GM21737 (cell line): ENCODE data around the gene PDE4D.
"Not testable (repeated sequence)": the region's sequence is repeated elsewhere in the genome, so short reads cannot be mapped to it uniquely, and the experiment has no call there.

Experiments used
- ATAC-seq: cut with Tn5 transposase; IDR thresholded peaks from one replicate; pipeline ENCODE4 v1.9.1; 2021; ENCODE audit warnings: mild to moderate bottlenecking, moderate library complexity; ENCODE audit not compliant: unreplicated experiment

Gene PDE4D

GRCh38 chr5:59317023-59317773, 576.3 kb downstream of the PDE4D start:
- ATAC-seq: no peak

- ATAC-seq: no peak
Measured at GRCh38 chr5:59312223-59312622, 581.3 kb downstream of the PDE4D start.

GRCh38 chr5:59308685-59309084, 584.8 kb downstream of the PDE4D start:
- not testable (repeated sequence) for ATAC-seq

DNA sequence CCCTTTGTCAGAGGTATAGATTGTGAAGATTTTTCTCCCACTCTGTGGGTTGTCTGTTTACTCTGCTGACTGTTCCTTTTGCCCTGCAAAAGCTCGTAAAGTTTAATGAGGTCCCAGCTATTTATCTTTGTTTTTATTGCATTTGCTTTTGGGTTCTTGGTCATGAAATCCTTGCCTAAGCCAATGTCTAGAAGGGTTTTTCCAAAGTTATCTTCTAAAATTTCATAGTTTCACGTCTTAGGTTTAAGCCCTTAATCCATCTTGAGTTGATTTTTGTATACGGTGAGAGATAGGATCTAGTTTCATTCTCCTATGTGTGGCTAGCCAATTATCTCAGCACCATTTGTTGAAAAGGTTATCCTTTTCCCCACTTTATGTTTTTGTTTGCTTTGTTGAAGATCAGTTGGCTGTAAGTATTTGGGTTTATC, 590.2 kb downstream of the PDE4D start:
- not testable (repeated sequence) for ATAC-seq

GRCh38 chr5:59302509-59302908, 591.0 kb downstream of the PDE4D start:
- ATAC-seq: not testable (repeated sequence)

DNA sequence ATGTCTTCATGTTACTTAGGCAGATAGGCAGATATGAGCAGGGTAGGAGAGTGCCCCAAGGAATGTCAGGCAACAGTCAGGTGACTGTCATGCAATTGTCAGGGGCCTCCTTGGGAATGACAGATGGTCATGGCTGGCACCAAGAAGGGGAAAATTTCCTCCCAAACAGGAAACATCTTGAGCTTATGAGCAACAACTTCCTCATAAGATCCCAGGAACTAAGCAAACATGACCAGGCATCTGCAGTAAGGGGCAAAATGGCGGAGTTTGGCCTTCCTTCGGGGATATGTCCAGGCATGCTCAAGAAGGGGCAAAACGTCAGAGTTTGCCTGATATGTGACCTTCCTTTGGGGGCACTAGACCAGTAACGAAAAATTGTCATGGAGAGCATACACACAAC, 591.8 kb downstream of the PDE4D start:
- ATAC-seq: no peak

DNA sequence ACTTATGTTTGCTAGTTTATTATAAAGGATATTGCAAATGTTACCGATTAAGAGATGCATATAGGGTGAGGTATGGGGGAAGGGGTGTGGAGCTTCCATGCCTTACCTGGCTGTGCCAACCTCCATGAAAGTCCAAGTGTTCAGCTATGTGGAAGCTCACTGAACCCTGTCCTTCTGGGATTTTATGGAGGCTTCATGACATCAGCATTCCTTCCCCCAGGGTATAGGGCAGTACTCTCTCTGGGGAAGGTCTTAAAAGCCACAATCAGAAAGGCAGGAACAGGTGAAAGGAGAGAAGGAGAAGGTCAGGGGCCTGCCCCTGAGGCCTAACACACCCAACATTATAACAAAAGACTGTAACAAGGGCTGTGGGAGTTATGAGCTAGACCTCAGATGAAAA, 592.6 kb downstream of the PDE4D start:
- ATAC-seq: no peak

DNA sequence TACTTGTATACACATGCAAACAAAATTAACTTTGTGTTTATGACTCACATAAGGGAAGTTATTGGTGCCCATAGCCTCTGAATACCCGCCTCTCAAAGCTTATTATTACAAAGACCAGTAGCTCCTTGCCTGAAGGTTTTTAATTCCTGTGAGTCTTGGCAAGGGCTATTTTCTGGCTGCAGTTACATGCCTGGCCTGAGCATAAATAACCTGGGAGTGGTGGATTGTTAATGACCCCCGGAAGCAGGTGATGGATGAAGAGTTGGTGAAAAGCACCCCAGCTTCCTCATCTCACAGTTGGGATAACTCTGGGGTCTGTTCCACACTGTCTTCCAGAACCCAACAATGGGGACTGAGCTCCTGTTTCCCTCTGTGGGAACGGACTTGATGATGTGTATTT, 594.5 kb downstream of the PDE4D start:
- ATAC-seq: no peak

GRCh38 chr5:59296317-59297264, 596.9 kb downstream of the PDE4D start:
- no peak for ATAC-seq

GRCh38 chr5:59293700-59294099, 599.8 kb downstream of the PDE4D start:
- no peak for ATAC-seq

DNA sequence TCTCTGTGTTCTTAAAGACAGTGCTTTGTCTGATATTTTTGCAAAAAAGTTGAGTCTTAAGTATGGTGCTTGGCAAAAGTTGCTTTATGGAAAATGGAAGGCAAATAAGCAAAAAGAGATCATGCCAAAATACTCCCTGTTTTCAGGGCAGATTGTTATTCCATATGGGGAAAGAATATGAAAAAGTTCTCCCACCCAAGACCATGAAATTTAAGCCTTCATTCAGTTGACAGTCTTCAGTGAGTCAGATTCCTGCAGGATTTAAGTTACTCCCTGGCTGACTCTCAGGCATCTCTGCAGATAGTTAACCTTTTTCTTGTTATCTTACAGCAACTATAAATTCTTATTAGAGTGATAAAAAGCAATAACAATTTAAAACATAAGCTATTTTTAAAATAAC, 601.6 kb downstream of the PDE4D start:
- ATAC-seq: no peak

GRCh38 chr5:59287884-59288283, 605.6 kb downstream of the PDE4D start:
- no peak for ATAC-seq

DNA sequence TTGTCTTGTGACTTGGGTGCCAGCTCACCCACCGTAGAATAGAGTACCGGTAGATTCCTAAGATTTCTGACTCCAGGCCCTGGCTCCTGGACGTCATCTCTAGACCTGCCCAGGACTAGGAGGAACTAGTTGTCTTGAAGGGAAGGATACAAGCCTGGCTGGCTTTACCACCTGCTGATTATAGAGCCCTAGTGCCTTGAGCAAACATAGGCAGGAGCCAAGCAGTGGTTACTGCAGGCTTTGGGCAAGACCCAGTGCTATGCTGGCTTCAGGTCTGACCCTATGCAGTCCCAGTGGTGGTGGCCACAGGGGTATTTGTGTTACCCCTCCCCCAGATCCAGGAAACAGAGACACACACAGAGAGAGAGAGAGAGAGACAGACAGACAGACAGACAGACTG, 606.2 kb downstream of the PDE4D start:
- no peak for ATAC-seq

DNA sequence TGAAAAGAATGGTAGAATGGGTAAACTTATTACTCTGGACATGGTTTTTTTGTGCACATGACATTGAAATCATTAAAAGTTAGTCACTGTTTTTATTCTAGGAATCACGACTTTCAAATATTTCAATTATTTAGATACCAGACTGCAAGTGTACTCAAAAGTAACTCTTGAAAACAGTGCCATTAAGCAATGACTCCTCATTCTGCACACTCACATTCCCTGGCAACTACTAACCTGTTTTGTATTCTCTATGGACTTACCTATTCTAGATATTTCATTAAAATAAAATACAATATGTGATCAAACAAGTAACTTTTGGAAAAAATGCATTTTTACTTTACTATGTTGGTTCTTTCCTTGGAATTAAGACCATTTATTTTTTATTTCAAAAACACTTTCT, 607.0 kb downstream of the PDE4D start:
- ATAC-seq: no peak

DNA sequence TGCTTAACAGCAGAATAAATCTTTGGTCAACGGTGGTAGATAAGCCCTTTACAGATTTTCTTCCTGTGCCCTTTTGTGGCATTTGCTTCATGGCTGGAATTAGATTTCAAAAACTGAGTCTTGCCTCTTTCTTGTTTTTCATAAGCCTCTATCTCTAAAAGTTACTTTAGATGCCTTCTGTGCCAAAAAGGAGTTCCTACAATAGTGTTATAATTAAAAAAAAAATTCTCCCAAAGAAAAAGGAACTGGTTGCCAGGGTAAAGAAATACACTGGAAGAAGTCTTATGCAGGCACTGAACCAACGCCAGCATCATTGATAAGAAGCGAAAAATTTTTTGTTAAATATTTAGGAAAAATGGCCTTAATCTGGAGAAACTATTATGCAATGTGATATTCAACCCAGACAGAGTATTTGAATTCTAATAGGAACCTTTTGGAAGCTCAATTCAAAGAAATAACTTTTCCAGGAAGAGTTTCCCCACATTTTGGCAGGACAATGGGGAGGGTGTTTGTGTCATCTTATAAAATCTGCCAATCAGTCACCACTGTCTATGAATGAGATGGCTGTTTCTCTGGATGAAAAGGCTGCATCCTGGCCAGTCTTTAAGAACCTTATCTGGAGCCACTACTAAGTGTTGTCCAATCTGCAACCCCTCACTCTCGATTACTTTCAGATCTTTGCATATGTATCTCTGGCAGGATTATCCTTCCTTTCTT, 608.1 kb downstream of the PDE4D start:
- no peak for ATAC-seq

DNA sequence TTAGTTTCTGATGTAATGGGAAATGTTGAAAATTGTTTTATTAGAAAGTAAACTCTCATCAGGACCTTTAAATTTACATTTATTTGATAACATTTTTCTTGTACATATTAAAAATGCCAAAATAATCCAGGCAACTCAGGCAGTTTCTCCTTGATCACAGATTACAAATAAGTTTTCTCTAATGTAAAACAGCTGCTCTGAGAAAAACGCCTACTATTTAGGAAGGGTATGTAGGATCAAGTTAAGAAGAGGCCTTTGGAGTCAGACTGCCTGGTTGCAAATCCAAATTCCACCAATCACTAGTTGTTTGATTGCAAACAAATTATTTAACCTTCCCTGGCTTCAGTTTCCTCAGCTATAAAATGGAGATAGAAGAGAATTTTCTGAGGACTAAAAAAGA, 610.8 kb downstream of the PDE4D start:
- ATAC-seq: no peak

GRCh38 chr5:59279979-59280378, 613.5 kb downstream of the PDE4D start:
- no peak for ATAC-seq

GRCh38 chr5:59276917-59277372, 616.6 kb downstream of the PDE4D start:
- ATAC-seq: no peak

DNA sequence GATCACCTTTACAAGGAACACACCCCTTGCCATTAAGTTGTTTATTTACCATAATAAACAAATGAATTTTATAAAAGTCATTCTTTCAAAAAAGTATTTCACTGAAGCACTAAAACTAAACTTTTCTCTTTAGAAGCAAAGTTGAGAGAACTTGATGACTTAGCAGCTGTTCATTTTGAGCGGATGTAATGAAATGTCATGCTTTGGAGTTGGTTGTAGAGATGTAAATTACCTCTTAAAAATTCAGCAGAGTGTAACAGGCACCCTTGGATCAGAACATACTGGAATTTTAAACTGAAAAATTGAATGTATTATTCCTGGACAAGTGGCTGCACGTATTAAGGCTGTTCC, 617.2 kb downstream of the PDE4D start:
- no peak for ATAC-seq

DNA sequence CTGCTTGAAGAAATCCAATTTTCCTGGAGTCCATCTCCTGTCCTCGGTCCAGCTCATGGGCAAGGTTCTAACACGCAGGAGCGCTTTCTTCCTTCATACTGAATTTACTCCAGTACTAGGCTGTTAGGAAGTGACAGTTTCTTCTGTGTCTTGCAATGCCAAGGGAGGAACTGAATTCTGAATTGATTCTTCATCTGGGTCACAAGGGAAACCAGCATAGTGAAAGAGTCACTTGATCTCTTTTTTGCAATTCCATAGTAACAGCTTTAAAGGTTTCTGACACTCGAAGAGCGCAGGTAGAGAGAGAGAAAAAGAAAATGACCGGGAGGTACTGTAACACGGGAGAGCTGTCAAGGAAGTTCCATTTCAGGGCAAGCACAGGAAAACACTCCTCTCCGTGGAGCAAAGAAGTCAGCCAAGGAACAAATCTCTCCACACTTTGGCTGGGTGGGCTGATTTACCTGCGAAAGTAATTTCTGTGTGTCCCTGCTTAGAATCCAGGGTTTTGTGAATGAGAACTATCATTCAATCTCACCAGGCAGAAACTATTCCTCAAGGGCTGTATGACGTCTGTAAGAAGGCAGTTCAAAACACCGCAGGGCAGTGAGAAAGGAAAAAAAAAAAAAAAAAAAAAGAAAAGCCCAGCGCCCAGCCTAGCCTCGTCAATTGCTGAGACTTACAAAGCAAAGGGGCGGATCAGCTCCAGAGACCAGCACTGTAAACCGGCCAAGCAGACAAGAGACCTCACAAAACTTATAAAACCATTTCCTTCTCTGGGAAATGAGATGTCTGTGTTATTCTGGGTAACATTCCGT, 617.8 kb downstream of the PDE4D start:
- no peak for ATAC-seq

- ATAC-seq: no peak
Measured at GRCh38 chr5:59275170-59275509, 618.4 kb downstream of the PDE4D start.
